Jurkat, Clone E6-1 (cell line): ENCODE measurements around the gene TADA2B. TPM values are rescaled to one million over a fixed set of nuclear protein-coding genes. Genes with fewer than 3 reads are reported as not detected.

Source experiments
- DNase-seq: peaks from one replicate; pipeline ENCODE4 v3.0.0-alpha.2; 2011; ENCODE audit warnings: low read depth, low spot score
- H3K4me3 ChIP-seq: 2 replicates; pipeline ENCODE4 v1.5.1; 2011; ENCODE audit warnings: mild to moderate bottlenecking, low read length, control low read depth, moderate library complexity
- polyA plus RNA-seq: library from polyadenylated mRNA; unstranded; fragments of >200 nt; gene quantifications from one replicate; pipeline ENCODE4 v1.2.1, GENCODE V29; 2012; ENCODE audit warnings: missing spikeins; ENCODE audit not compliant: insufficient read length, insufficient read depth

TADA2B gene
- 11.9 TPM for polyA plus RNA-seq

DNA sequence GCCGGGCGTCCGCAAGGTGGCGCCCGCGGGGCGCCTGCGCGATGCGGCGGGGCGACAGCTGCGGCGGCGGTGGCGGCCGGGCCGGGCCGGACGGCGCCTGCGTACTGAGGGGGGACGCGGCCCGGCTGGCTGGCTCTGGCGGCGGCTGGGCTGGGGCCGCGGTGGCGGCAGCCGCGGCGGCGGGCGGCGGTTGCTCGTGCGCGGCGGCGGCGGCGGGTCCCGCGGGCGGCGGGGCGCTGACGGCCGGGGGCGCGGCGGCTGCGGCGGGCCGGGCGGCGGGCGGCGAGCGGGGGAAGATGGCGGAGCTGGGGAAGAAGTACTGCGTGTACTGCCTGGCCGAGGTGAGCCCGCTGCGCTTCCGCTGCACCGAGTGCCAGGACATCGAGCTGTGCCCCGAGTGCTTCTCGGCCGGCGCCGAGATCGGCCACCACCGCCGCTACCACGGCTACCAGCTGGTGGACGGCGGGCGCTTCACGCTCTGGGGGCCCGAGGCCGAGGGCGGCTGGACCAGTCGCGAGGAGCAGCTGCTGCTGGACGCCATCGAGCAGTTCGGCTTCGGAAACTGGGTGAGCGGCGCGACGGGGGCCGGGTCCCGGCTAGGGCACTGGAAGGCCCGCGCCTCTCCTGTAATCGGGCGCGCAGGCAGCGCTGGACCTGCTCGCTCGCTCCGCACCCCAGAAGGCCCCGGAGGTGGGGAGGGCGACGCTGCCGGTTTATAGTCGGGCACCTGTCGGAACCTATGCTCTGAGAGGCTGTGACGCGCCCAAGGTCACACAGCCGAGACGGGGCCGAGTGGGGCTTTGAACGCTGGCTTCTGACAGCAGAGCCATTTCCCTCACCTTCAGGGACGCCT is at the start of gene TADA2B:
TADA2B (plus strand) TSS at position 89 of the 853 bp plus-strand sequence; CDS start at position 297, 208 bp downstream.
- H3K4me3 ChIP-seq: peak within 1 kb of the TSS; percentile 76
- no peak for DNase-seq

- no peak overlapping the region for H3K4me3 ChIP-seq
- DNase-seq: no peak
Observed at GRCh38 chr4:6996481-6996880, 46.7 kb upstream of the TADA2B start.

DNA sequence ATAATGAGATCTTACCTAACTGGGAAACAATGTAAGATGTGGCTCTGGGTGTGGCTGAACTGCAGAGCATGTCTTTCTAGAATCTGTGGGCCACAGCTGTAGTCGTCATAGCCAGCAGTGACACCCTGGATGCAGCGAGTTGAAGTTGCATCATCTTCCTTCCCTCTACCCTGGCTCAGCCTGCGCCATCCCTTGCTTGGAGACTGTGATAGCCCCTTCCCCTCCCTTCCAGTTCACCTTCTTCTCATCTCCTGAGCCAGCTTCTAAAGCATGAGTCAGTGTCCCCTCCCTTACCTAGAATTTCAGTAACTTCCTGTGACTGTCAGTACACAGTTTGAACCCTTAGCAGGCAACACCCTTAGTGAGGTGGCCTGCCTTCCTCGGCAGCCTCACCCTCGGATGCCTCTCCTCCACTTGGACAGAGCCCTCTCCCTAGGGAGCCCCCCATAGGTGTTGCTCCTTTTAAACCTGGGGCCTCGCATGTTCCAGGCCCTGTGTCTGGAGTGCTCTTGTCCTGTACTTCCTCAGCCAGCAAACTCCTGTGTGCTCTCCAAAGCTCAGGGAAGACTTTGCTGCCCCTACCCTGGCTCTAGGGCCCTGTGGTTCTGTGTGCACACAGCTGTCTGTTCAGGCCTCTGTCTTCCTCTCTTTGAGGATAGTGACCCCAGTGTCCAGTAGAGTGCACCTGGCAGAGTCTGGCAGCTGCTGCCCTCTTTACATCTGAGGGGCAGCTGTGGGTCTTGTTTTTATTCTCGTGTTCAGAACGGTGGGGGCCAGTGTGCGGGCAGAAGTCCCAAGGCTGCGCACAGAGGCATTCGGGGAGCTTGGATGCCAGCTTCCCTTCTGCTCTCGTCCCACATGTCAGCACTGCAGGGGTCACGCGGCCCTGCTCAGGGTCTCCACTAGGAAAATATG is 43.7 kb upstream of the TADA2B start:
- H3K4me3 ChIP-seq: no peak overlapping the region
- no peak for DNase-seq

DNA sequence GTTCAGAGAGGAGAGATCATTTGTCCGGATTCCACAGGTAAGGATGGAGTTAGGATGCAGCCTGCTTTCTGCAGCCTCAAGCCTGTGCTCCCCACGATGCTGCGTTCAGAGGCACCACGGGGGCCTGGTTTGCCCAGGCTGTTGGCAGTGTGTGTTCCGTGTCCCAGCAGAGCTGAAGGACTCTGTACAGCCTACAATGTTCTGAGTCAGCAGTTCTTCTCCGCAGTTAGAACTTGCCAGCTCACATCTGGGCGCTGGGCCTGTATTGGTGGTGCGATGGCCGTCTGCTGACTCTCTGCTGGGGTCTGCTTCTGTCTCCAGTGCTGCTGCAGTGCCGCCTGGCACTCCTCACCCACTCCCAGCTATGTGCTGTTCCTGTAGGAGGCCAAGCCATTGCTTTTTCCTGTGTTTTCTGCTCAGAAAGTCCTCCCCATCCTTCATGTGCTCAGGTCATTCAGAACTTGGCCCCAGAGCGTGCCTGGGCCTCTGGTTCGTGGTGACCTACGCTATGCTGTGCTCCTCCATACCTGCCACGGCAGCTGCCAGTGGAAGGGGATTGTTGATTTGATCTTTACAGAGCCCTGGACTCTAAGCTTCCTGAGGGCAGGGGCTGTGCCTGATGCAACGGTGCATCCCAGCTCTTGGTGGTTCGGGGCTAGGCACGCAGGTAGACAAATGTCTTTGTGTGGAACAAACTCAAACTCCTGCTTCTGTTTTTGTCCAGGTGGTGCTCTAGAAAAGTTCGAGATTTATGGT is 42.6 kb upstream of the TADA2B start:
- no peak overlapping the region for H3K4me3 ChIP-seq
- no peak for DNase-seq

GRCh38 chr4:7001271-7001670 is 41.9 kb upstream of the TADA2B start:
- H3K4me3 ChIP-seq: no peak overlapping the region
- DNase-seq: no peak

- no peak overlapping the region for H3K4me3 ChIP-seq
- no peak for DNase-seq
Observed at GRCh38 chr4:7002336-7002735, 40.8 kb upstream of the TADA2B start.

DNA sequence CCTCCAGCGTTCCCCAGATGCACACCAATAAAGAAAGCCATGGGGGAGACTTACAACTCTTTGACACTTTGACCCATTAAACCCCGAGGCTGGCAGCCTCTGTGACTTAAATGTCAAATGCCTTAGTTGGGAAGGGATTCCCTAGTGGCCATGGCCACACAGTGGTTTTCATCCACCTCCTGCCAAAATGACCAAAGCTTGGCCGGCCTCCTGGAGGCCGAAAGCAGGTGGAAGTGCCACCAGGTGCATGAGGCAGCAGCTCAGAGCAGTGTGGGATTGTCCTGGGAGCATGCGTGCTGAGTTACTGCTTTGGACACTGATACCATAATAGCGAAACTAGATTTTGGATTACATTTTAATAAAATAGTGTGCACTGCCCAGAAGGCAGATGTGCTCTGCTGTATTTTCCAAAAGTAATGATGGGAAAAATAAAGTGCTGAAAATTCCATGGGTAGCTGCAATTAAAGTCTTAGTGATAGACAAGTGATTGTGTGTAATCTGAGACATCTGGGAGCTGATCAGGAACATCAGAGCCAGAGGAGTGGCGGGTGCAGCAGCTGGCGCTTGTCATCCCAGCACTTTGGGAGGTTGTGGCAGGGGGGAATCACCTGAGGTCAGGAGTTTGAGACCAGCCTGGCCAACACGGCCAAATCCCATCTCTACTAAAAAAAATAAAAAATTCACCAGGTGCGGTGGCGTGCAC is 39.8 kb upstream of the TADA2B start:
- no peak overlapping the region for H3K4me3 ChIP-seq
- DNase-seq: no peak

GRCh38 chr4:7003879-7004240 is 39.3 kb upstream of the TADA2B start:
- DNase-seq: no peak
- H3K4me3 ChIP-seq: no peak overlapping the region

DNA sequence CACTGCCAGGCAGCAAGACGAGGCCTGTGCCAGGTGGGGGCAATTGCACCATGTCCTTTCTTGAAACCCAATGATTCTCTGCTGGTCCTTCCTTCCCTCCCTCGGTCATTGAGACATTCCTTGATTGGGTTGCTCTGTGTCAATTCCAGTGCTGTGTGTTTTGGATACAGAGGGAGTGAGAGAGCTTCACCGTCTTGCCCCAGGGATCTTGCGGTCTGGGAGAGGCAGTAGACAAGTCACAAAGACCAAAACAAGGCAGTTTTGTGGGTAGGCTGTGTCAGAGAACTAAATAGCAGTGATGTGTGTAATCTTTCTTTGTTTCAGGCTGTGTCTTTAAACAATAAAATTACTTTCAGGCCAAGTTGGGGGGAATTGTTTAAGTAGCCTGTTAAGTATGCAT is 38.8 kb upstream of the TADA2B start:
- no peak overlapping the region for H3K4me3 ChIP-seq
- no peak for DNase-seq

DNA sequence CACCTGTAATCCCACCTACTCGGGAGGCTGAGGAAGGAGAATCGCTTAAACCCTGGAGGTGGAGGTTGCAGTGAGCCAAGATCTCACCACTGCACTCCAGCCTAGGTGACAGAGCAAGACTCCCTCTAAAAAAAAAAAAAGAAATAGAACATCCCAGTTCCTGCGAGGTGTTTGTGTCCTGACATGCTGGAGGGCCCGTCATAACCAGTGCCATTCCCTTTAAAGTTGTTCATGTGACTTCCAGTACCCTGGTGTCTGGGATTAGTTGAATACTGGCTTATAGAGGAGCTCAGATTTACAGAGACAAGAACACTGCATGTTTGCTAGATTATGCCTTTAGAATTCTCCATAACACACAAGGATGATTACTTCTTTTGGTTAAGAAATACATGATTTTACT is 37.6 kb upstream of the TADA2B start:
- H3K4me3 ChIP-seq: no peak overlapping the region
- DNase-seq: no peak

GRCh38 chr4:7006411-7006810 is 36.8 kb upstream of the TADA2B start:
- no peak for DNase-seq
- no peak overlapping the region for H3K4me3 ChIP-seq

DNA sequence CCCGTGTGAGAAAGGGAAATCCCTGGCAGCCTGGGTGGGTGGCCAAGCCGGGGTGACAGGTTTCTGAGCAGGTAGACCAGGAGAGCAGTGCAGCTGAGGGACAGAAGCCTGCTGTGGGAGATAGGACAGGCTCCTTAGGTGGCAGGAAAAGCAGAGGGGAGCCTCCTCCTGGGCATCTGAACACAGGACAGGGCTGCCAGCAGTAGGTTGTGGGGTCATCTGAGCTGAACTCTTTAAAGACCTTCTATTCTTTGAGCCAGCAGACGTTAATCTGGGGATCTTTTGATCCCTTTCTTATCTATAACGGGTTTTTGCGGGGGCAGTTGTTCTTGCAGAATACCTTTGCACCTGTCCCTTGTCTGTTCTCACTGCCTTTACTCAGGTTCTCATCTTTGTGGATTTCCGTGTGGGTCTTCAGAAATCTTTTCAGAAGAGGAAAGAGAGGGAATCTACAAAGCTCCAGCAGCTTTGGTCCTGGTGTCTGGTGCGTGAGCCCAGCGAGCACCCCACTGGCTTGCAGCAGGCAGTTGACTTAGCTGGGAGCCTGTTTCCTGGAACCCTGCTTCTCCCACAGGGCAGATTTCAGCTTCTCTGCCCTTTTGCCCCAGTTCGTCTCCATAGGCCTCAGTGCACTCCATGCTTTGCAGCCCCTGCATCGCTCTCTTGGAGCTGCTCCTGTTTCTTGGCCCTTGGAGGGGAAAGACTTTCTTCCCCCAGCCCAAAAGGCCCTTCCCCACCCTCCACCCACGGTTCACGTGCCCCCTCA is 35.8 kb upstream of the TADA2B start:
- H3K4me3 ChIP-seq: no peak overlapping the region
- DNase-seq: no peak

GRCh38 chr4:7007944-7008343 is 35.2 kb upstream of the TADA2B start:
- no peak overlapping the region for H3K4me3 ChIP-seq
- DNase-seq: no peak

DNA sequence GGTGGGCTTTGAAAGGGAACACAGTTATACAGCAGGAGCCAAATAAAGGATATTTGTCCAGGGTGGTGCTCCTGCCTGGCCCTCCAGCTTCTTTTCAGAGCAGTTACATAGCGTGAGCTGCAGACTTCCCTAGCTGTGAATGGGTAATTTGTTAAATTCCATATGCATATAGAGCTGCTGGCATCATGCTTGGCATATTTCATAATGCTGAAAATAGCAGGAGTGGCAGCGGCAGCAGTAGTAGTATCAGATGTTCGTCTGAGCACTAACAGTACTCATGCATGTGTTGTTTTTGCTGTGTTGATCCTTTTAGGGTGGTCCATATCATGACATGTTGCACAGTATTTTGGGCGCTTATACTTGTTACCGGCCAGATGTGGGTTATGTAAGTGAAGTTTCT is 33.6 kb upstream of the TADA2B start:
- no peak for DNase-seq
- no peak overlapping the region for H3K4me3 ChIP-seq

- H3K4me3 ChIP-seq: no peak overlapping the region
Observed at GRCh38 chr4:7013175-7013574, 30.0 kb upstream of the TADA2B start.

DNA sequence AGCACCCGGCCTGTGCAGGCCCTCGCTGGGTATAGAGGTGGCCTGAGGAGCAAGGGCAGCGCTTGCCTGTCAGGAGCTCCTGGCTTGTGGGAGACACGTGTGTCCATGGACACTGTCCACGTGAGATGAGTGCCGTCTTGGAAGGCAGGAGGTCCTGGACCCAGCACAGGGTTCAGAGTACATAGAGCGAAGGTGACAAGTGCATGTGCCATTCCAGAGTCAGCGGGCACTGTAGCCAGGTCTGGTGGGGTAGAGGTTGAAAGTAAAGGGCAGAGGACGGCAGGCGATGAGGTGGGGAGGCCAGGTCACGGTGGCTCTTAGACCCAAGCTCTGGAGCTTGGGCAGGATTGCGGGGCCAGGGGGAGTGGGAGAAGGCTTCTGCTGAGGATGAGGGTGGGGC is 28.4 kb upstream of the TADA2B start:
- H3K4me3 ChIP-seq: no peak overlapping the region
- no peak for DNase-seq

More at GRCh38 chr4:7013175-7013574, 30.0 kb upstream of the TADA2B start:
- no peak for DNase-seq

- no peak for DNase-seq
- H3K4me3 ChIP-seq: no peak overlapping the region
Observed at GRCh38 chr4:7015383-7016035, 27.7 kb upstream of the TADA2B start.

DNA sequence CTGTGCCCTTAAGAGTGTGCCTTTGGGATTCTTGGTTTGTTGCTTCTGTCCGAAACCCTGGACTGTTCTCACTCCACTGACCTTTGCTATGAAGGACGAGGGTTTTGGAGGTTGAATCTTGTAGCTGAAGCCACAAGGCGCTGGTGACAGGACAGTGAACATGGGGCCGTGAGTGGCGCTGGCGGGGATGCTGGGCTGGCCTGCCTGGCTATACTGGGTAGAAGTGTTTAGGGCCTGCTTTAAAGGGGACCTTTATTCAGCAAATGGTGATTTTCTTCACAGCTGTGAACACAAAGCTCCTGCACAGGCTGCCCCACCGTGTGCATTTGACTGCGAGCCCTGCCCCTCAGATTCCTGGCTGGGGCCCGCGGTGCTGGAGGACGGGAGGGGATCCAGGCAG is 27.1 kb upstream of the TADA2B start:
- no peak overlapping the region for H3K4me3 ChIP-seq
- no peak for DNase-seq
